Measurements from ENCODE around the gene SLC16A11.

DNA sequence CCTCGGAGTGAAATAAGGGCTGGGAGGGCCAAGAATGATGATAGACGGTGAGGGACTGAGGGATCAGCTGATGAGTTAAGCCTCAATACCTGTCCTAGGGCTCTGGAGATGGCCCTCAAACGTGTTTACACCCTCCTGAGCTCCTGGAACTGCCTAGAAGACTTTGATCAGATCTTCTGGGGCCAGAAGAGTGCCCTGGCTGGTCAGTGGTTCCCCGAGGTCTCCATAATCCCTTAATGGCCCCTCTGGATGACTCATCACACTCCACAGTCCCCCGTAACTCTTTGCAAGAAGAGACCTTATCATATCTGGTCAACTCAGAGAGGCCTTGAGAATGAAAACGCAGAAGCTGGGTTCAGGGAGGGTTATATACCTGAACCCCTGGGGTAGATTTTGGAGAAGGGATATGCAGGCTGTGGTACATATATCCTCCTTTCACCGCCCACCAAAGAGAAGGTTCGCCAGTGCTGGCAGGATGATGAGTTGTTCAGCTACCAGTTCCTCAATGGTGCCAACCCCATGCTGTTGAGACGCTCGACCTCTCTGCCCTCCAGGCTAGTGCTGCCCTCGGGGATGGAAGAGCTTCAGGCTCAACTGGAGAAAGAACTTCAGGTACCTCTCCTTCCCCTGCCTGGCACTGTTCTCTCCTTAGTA is 44.9 kb downstream of the SLC16A11 start:
- TF ChIP-seq, protein P1, sequence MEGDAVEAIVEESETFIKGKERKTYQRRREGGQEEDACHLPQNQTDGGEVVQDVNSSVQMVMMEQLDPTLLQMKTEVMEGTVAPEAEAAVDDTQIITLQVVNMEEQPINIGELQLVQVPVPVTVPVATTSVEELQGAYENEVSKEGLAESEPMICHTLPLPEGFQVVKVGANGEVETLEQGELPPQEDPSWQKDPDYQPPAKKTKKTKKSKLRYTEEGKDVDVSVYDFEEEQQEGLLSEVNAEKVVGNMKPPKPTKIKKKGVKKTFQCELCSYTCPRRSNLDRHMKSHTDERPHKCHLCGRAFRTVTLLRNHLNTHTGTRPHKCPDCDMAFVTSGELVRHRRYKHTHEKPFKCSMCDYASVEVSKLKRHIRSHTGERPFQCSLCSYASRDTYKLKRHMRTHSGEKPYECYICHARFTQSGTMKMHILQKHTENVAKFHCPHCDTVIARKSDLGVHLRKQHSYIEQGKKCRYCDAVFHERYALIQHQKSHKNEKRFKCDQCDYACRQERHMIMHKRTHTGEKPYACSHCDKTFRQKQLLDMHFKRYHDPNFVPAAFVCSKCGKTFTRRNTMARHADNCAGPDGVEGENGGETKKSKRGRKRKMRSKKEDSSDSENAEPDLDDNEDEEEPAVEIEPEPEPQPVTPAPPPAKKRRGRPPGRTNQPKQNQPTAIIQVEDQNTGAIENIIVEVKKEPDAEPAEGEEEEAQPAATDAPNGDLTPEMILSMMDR (IDR thresholded peaks at IDR 0.05): no peak
- TF ChIP-seq POLR2A (IDR thresholded peaks at IDR 0.05): no peak
- TF ChIP-seq POLR2AphosphoS5 (IDR thresholded peaks at IDR 0.05): no peak
